Measurements from ENCODE around the gene SATL1.

GRCh38 chrX:85051627-85052026 lies 192.0 kb downstream of the SATL1 start:
- no peak for TF ChIP-seq TEAD4 (IDR thresholded peaks at IDR 0.05)
- no peak for TF ChIP-seq REST (IDR thresholded peaks at IDR 0.05; ENCODE audit: low read depth)
- no peak for TF ChIP-seq MAX (IDR thresholded peaks at IDR 0.05)
- TF ChIP-seq TCF12 (IDR thresholded peaks at IDR 0.05; ENCODE audit: low read depth), result no peak
- TF ChIP-seq EP300 (IDR thresholded peaks at IDR 0.05; ENCODE audit: borderline replicate concordance), result no peak
